Retinal pigment epithelial cell (primary cell): ENCODE measurements around the gene CDK14.

Source experiments
- DNase-seq: peaks from one replicate; pipeline ENCODE4 v3.0.0-alpha.2; 2010; ENCODE audit warnings: low read depth
- H3K4me3 ChIP-seq: 2 replicates; pipeline ENCODE4 v1.5.1; 2011; ENCODE audit warnings: mild to moderate bottlenecking, low read length, control low read depth, moderate library complexity
- CTCF ChIP-seq: conservative IDR thresholded peaks from 2 replicates; pipeline ENCODE4 v1.5.1; 2011; ENCODE audit warnings: low read depth, low read length, control low read depth, inconsistent platforms

CDK14 gene

GRCh38 chr7:91242097-91242844 is 646.1 kb downstream of the CDK14 start:
- H3K4me3 ChIP-seq: no peak overlapping the region
- TF ChIP-seq CTCF: no peak
- DNase-seq: peak; percentile 39

- no peak overlapping the region for H3K4me3 ChIP-seq
- no peak for TF ChIP-seq CTCF
- DNase-seq: no peak
Observed at GRCh38 chr7:91243591-91244301, 647.6 kb downstream of the CDK14 start.

DNA sequence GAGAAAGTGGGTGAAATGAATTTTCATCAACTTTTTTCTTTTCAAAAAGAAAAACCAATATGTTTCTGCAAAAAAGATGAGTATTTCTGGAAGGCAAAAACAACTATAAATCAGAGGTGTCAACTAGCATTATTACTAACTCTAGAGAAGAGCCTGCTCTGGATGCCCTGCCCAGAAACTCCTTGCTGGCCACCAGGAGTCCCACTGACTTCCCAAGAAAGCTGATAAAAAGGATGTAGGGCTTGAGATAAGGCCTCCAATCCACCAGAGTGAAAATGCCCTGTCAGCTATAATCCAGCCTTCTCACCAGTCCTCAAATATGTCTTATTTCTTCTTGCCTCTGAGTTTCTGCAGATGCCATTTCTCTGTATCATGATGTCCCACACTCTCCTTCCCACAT is 651.4 kb downstream of the CDK14 start:
- no peak overlapping the region for H3K4me3 ChIP-seq
- no peak for TF ChIP-seq CTCF
- DNase-seq: no peak

DNA sequence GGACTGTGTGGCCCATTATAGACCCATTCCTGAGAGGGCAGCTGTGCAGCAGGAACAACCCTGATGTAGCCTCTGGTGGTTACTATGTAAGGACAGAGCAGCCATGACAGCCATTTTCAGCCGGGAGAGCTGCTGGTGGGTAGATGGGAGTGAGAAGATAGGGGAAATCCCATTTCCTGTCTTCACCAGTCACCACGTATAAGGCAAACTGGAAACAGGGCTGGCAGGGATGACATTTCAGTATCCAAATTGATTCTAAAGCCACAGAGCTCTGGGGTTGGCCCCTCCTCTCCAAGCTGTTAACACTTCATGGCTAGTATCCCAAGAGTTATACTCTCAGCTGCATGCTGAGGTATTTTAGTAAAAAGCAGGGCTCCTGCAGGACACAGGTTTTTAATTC is 652.9 kb downstream of the CDK14 start:
- TF ChIP-seq CTCF: no peak
- DNase-seq: no peak
- no peak overlapping the region for H3K4me3 ChIP-seq

- no peak for DNase-seq
- no peak overlapping the region for H3K4me3 ChIP-seq
- no peak for TF ChIP-seq CTCF
Observed at GRCh38 chr7:91249506-91250233, 653.5 kb downstream of the CDK14 start.

DNA sequence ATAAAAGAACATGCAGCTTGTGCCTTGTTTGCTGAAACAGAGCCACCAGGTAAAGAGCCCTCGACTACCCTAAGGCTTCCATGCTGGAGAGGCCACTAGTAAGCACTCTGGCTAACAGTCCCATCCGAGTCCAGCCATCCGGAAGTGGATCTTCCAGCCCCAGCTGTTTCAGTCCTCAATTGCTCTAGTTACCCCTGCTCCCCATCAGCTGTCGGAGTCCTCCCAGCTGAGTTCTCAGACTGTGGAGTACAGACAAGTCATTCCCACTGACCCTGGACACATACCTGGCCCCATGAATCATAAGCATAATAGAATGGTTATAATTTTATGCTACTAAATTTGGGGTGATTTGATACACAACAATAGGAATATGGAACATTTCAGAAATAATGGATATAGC is 654.6 kb downstream of the CDK14 start:
- no peak for TF ChIP-seq CTCF
- no peak for DNase-seq
- H3K4me3 ChIP-seq: no peak overlapping the region
